ENCODE results near the gene KCNJ15.

- no peak for TF ChIP-seq CTCF (conservative IDR thresholded peaks at IDR 0.05; ENCODE audit: low read depth in 2 of 2)
- TF ChIP-seq ZNF331 (CRISPR knock-in tag; IDR thresholded peaks at IDR 0.05; ENCODE audit: low read depth), result no peak
- TF ChIP-seq NANOG (IDR thresholded peaks at IDR 0.05; ENCODE audit: borderline replicate concordance), result no peak
- TF ChIP-seq POLR2AphosphoS5 (IDR thresholded peaks at IDR 0.05; ENCODE audit: low read depth), result no peak
- TF ChIP-seq REST (IDR thresholded peaks at IDR 0.05; ENCODE audit: unreplicated experiment), result no peak
- no peak for TF ChIP-seq EZH2 (IDR thresholded peaks at IDR 0.05; ENCODE audit: low read depth, unreplicated experiment)
- no peak for TF ChIP-seq EZH2phosphoT487 (IDR thresholded peaks at IDR 0.05; ENCODE audit: unreplicated experiment)
- TF ChIP-seq CREB1 (CRISPR knock-in tag; IDR thresholded peaks at IDR 0.05; ENCODE audit: low read depth), result no peak
- no peak for TF ChIP-seq JUNB (IDR thresholded peaks at IDR 0.05; ENCODE audit: unreplicated experiment)
Observed at GRCh38 chr21:38319781-38320180, 63.0 kb downstream of the KCNJ15 start.

All from GM23338 (cell line).